Measurements from ENCODE around the gene MFSD11.
A peak's percentile ranks its signal among the peaks of the same experiment; 100 is the strongest.
"Not testable (repeated sequence)": the region's sequence is repeated elsewhere in the genome, so short reads cannot be mapped to it uniquely, and the experiment has no call there.

Gene MFSD11
- long read RNA-seq, donor 1, partial matches to known transcripts = 0 of 5 reads
- long read RNA-seq, donor 1, other reads (novel, unspliced or antisense) = 0 of 5 reads
- long read RNA-seq, donor 2, partial matches to known transcripts = 0 of 2 reads
- long read RNA-seq, donor 2, other reads (novel, unspliced or antisense) = 0 of 2 reads
- long read RNA-seq, donor 3, partial matches to known transcripts = 0 of 1 reads
- long read RNA-seq, donor 3, other reads (novel, unspliced or antisense) = 0 of 1 reads
- long read RNA-seq, donor 4, partial matches to known transcripts = 0 of 2 reads
- long read RNA-seq, donor 4, other reads (novel, unspliced or antisense) = 0 of 2 reads
- long read RNA-seq, donor 5, partial matches to known transcripts = 0 of 2 reads
- long read RNA-seq, donor 5, other reads (novel, unspliced or antisense) = 0 of 2 reads
- long read RNA-seq, donor 6, partial matches to known transcripts = 0 of 7 reads
- long read RNA-seq, donor 6, other reads (novel, unspliced or antisense) = 0 of 7 reads
- long read RNA-seq, donor 7 = 0 reads
- long read RNA-seq, donor 8, partial matches to known transcripts = 0 of 3 reads
- long read RNA-seq, donor 8, other reads (novel, unspliced or antisense) = 0 of 3 reads

- no peak for DNase-seq
Observed at GRCh38 chr17:76737676-76738467, at the start of gene MFSD11. TSS of gene MFSD11 (plus strand) at chr17:76738119. CDS start at chr17:76738353, 234 bp downstream.

GRCh38 chr17:76688165-76688622, 49.7 kb upstream of the MFSD11 start:
- no peak for DNase-seq

GRCh38 chr17:76689859-76690258, 48.1 kb upstream of the MFSD11 start:
- DNase-seq = no peak

- no peak for DNase-seq
Observed at GRCh38 chr17:76690596-76691280, 47.2 kb upstream of the MFSD11 start.

GRCh38 chr17:76691379-76692191, 46.3 kb upstream of the MFSD11 start:
- no peak for DNase-seq

GRCh38 chr17:76695059-76695831, 42.7 kb upstream of the MFSD11 start:
- no peak for DNase-seq

GRCh38 chr17:76696763-76697701, 40.9 kb upstream of the MFSD11 start:
- DNase-seq = no peak

GRCh38 chr17:76697702-76698465, 40.0 kb upstream of the MFSD11 start:
- peak; percentile 63 for DNase-seq

- not testable (repeated sequence) for DNase-seq
Observed at GRCh38 chr17:76698466-76698977, 39.4 kb upstream of the MFSD11 start.

GRCh38 chr17:76700270-76700616, 37.7 kb upstream of the MFSD11 start:
- DNase-seq = no peak

- DNase-seq = peak; percentile 75
Observed at GRCh38 chr17:76700617-76701470, 37.1 kb upstream of the MFSD11 start.

- DNase-seq = no peak
Observed at GRCh38 chr17:76701471-76701967, 36.4 kb upstream of the MFSD11 start.

GRCh38 chr17:76702076-76702475, 35.8 kb upstream of the MFSD11 start:
- DNase-seq = no peak

- DNase-seq = no peak
Observed at GRCh38 chr17:76702941-76703637, 34.8 kb upstream of the MFSD11 start.

- DNase-seq = no peak
Observed at GRCh38 chr17:76704805-76705204, 33.1 kb upstream of the MFSD11 start.

- DNase-seq = no peak
Observed at GRCh38 chr17:76706817-76707216, 31.1 kb upstream of the MFSD11 start.

Measured in right kidney (tissue), 9 donors.